ENCODE data around the gene PHLDA1. TPM values are rescaled to one million over a fixed set of nuclear protein-coding genes. Genes with fewer than 3 reads are reported as not detected.

Gene PHLDA1
- total and polyA plus RNA-seq, 9 of the 15 experiments (the other 6 are each of a cell fraction or from before 2014, with no cell fraction given): 0.15 to 2.9 (median 0.54) TPM

DNA sequence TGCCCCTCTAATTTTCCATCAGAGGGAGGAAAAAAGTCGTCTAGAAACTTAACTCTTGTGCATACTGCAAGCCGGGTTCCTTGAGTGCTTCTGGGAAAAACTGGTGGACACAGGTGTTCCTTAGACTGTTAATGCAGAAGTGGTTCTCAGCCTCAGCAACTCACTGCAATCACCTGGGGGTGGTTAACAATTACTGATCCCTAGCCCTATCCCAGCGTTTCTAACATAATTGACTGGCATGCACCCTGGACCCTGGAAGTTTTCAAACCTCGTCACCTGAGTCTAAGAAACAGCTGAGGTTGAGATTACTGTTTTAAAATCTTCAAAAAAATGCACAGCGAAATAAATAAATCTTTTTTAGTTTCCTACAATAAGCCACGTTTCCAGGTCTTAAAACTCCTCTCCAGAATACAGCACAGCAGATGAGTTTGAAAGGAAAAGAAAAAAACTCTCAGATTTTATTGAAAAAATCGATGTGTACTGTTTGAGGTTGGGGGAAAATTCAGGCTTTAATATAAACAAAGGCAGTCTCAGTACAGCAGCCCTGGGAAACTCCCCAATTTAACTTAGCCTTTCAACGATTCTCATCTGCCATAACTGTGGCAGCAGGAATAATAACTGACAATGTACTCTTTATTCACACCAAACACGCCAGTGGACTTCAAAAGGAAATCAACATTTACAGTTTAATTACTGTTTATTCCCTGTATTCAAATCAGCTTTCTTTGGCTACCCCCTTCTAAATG, 45.4 kb downstream of the PHLDA1 start:
- Histone ChIP-seq H3K79me2 (ENCODE audit: control insufficient read depth, insufficient read depth, low read length) (no peaks in the 10 kb centered on the region), H3K9me3 (replicated peaks; ENCODE audit: control insufficient read depth, insufficient read depth, low read depth, low read length) (no peaks in the 10 kb centered on the region), H3K9me1 (ENCODE audit: control insufficient read depth, insufficient read depth, low read length) (no peaks in the 10 kb centered on the region), H3K4me1 (replicated peaks in 1 of 2; ENCODE audit: control insufficient read depth in 2 of 2, insufficient read depth in 2 of 2, low read length in 2 of 2) (peaks cover 0 to 2% of the 10 kb centered on the region in 2 experiments; a peak in 1 of 5 replicates), H3K4me3 (no peak overlapping the region), H3K27me3 (ENCODE audit: control insufficient read depth in 2 of 2, insufficient read depth in 2 of 2, low read length in 2 of 2) (peaks cover 0 to 4% of the 10 kb centered on the region in 2 experiments; a peak in 2 of 5 replicates), H3K36me3 (ENCODE audit: control insufficient read depth, insufficient read depth, low read length) (no peaks in the 10 kb centered on the region), H2AFZ (ENCODE audit: low read depth, low read length) (no peak overlapping the region), H4K20me1 (replicated peaks; ENCODE audit: control insufficient read depth, insufficient read depth, low read length) (no peaks in the 10 kb centered on the region), H3K9ac (ENCODE audit: insufficient read depth in 1 of 2, low read depth in 2 of 2, low read length in 2 of 2) (no peak overlapping the region), H3K4me2 (ENCODE audit: insufficient read depth, low read length) (no peak overlapping the region), H3K27ac (ENCODE audit: extremely low read depth, low read depth, low read length) (no peak overlapping the region)
- BruUV-seq (replicated peaks): no TSS peak
- FAIRE-seq (no peak), ATAC-seq (0 out of 3 replicates have a peak, but pooled peaks have one; percentile 22), DNase-seq (ENCODE audit: extremely low read depth in 1 of 4, low spot score in 3 of 4) (no peak)
- in situ Hi-C loops (cut with MboI) (no loop called here), intact Hi-C loops (cut with micrococcal nuclease) (no loop called here)
- WGBS (ENCODE audit: insufficient coverage, low coverage, missing lambda C conversion rate): 17% methylated on average over 9 of the region's 9 CpGs
- ChIA-PET POLR2A (no interaction called here), CTCF (ENCODE audit: low intra/inter-chr PET ratio) (no interaction called here)
- TF ChIP-seq, protein P1, sequence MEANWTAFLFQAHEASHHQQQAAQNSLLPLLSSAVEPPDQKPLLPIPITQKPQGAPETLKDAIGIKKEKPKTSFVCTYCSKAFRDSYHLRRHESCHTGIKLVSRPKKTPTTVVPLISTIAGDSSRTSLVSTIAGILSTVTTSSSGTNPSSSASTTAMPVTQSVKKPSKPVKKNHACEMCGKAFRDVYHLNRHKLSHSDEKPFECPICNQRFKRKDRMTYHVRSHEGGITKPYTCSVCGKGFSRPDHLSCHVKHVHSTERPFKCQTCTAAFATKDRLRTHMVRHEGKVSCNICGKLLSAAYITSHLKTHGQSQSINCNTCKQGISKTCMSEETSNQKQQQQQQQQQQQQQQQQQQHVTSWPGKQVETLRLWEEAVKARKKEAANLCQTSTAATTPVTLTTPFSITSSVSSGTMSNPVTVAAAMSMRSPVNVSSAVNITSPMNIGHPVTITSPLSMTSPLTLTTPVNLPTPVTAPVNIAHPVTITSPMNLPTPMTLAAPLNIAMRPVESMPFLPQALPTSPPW (CRISPR knock-in tag; IDR thresholded peaks at IDR 0.05): no peak
- TF ChIP-seq, protein P2, sequence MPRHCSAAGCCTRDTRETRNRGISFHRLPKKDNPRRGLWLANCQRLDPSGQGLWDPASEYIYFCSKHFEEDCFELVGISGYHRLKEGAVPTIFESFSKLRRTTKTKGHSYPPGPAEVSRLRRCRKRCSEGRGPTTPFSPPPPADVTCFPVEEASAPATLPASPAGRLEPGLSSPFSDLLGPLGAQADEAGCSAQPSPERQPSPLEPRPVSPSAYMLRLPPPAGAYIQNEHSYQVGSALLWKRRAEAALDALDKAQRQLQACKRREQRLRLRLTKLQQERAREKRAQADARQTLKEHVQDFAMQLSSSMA (CRISPR knock-in tag; IDR thresholded peaks at IDR 0.05): no peak
- TF ChIP-seq, protein P3, sequence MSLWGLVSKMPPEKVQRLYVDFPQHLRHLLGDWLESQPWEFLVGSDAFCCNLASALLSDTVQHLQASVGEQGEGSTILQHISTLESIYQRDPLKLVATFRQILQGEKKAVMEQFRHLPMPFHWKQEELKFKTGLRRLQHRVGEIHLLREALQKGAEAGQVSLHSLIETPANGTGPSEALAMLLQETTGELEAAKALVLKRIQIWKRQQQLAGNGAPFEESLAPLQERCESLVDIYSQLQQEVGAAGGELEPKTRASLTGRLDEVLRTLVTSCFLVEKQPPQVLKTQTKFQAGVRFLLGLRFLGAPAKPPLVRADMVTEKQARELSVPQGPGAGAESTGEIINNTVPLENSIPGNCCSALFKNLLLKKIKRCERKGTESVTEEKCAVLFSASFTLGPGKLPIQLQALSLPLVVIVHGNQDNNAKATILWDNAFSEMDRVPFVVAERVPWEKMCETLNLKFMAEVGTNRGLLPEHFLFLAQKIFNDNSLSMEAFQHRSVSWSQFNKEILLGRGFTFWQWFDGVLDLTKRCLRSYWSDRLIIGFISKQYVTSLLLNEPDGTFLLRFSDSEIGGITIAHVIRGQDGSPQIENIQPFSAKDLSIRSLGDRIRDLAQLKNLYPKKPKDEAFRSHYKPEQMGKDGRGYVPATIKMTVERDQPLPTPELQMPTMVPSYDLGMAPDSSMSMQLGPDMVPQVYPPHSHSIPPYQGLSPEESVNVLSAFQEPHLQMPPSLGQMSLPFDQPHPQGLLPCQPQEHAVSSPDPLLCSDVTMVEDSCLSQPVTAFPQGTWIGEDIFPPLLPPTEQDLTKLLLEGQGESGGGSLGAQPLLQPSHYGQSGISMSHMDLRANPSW (CRISPR knock-in tag; IDR thresholded peaks at IDR 0.05): no peak
- TF ChIP-seq FOXA1 (IDR thresholded peaks at IDR 0.05; ENCODE audit: borderline replicate concordance): no peak
- TF ChIP-seq MAZ (CRISPR knock-in tag; conservative IDR thresholded peaks at IDR 0.05 in 1 of 2, IDR thresholded peaks at IDR 0.05 in 1 of 2): no peak
- TF ChIP-seq U2AF1 (optimal IDR thresholded peaks at IDR 0.05; ENCODE audit: low read depth, low read length): no peak
- TF ChIP-seq YY1 (IDR thresholded peaks at IDR 0.05; ENCODE audit: borderline replicate concordance in 1 of 3, control insufficient read depth in 1 of 3, extremely low read depth in 1 of 3, insufficient read depth in 3 of 3, insufficient read length in 1 of 3, insufficient replicate concordance in 2 of 3, low read depth in 1 of 3, low read length in 2 of 3): no peak
- no peak for TF ChIP-seq NR3C1 (CRISPR knock-in tag; IDR thresholded peaks at IDR 0.05)
- TF ChIP-seq SRSF7 (optimal IDR thresholded peaks at IDR 0.05; ENCODE audit: low read depth, low read length): no peak
- TF ChIP-seq RBM22 (IDR thresholded peaks at IDR 0.05; ENCODE audit: low read depth, low read length, poor library complexity, severe bottlenecking): no peak
- TF ChIP-seq FOSL1 (tag; conservative IDR thresholded peaks at IDR 0.05): no peak
- TF ChIP-seq ZNF57 (CRISPR knock-in tag; IDR thresholded peaks at IDR 0.05): no peak
- TF ChIP-seq MTA3 (IDR thresholded peaks at IDR 0.05; ENCODE audit: borderline replicate concordance): no peak
- TF ChIP-seq NR2C2 (CRISPR knock-in tag; IDR thresholded peaks at IDR 0.05): no peak
- TF ChIP-seq NR2C2 (tag; IDR thresholded peaks at IDR 0.05): no peak

Measured in K562 (cell line).